Amygdala (tissue), 56 donors: ENCODE measurements around the gene OR2AT4.
"Not testable (repeated sequence)": the region's sequence is repeated elsewhere in the genome, so short reads cannot be mapped to it uniquely, and the experiment has no call there.

ENCODE experiments used
- DNase-seq, 56 donors: peaks; one replicate each; lab custom pipeline; 2025; lab: John Stamatoyannopoulos, UW

The OR2AT4 gene

GRCh38 chr11:75096456-75097172, at the start of gene OR2AT4:
TSS of gene OR2AT4 (minus strand) at chr11:75096876.
- DNase-seq = no peak

- no peak for DNase-seq
These were observed 49.4 kb upstream of the OR2AT4 start for GRCh38 chr11:75145972-75146519.

- DNase-seq = no peak
These were observed 48.7 kb upstream of the OR2AT4 start for GRCh38 chr11:75145196-75145971.

GRCh38 chr11:75144716-75145014, 48.0 kb upstream of the OR2AT4 start:
- no peak for DNase-seq

- DNase-seq = no peak
These were observed 46.7 kb upstream of the OR2AT4 start for GRCh38 chr11:75143420-75143731.

GRCh38 chr11:75142714-75143419, 46.2 kb upstream of the OR2AT4 start:
- peak in 45 of 56 donors; percentile 6 to 85 (median 49) for DNase-seq

GRCh38 chr11:75141166-75141565, 44.5 kb upstream of the OR2AT4 start:
- no peak for DNase-seq

GRCh38 chr11:75140269-75141138, 43.8 kb upstream of the OR2AT4 start:
- peak in 23 of 56 donors; percentile 8 to 73 (median 28) for DNase-seq

- DNase-seq = no peak
These were observed 39.0 kb upstream of the OR2AT4 start for GRCh38 chr11:75135651-75136050.

GRCh38 chr11:75135021-75135650, 38.5 kb upstream of the OR2AT4 start:
- no peak for DNase-seq

- no peak for DNase-seq
These were observed 37.3 kb upstream of the OR2AT4 start for GRCh38 chr11:75133976-75134375.

GRCh38 chr11:75132080-75132479, 35.4 kb upstream of the OR2AT4 start:
- no peak for DNase-seq

- no peak for DNase-seq
These were observed 29.9 kb upstream of the OR2AT4 start for GRCh38 chr11:75126564-75126963.

GRCh38 chr11:75118577-75118976, 21.9 kb upstream of the OR2AT4 start:
- no peak for DNase-seq

GRCh38 chr11:75114465-75114864, 17.8 kb upstream of the OR2AT4 start:
- DNase-seq = no peak

- no peak for DNase-seq
These were observed 16.4 kb upstream of the OR2AT4 start for GRCh38 chr11:75113030-75113429.

- DNase-seq = no peak
These were observed 15.5 kb upstream of the OR2AT4 start for GRCh38 chr11:75112200-75112599.

GRCh38 chr11:75107187-75107586, 10.5 kb upstream of the OR2AT4 start:
- DNase-seq = no peak

- DNase-seq = not testable (repeated sequence)
These were observed 9.4 kb upstream of the OR2AT4 start for GRCh38 chr11:75105967-75106681.
